H9 (cell line): Measurements from ENCODE around the gene KLRD1. TPM values are rescaled to one million over a fixed set of nuclear protein-coding genes. Genes with fewer than 3 reads are reported as not detected.

Experiments
- DNase-seq: peaks from one replicate; pipeline ENCODE4 v3.0.0-alpha.2; 2017
- H2AFZ ChIP-seq: one replicate; pipeline ENCODE4 v1.6.1; 2013; ENCODE audit warnings: mild to moderate bottlenecking, low read length, control low read depth, moderate library complexity
- H2AK5ac ChIP-seq: 2 replicates; pipeline ENCODE4 v1.6.1; 2013; ENCODE audit warnings: low read length, control low read depth, mixed read lengths; ENCODE audit not compliant: insufficient read length
- H2BK120ac ChIP-seq: one replicate; pipeline ENCODE4 v1.6.1; 2013; ENCODE audit warnings: low read depth, mild to moderate bottlenecking, low read length, control low read depth, inconsistent platforms; ENCODE audit not compliant: poor library complexity, severe bottlenecking
- H2BK12ac ChIP-seq: 2 replicates; pipeline ENCODE4 v1.6.1; 2013; ENCODE audit warnings: low read length, control low read depth, mixed read lengths, low read depth; ENCODE audit not compliant: insufficient read length
- H2BK15ac ChIP-seq: 2 replicates; pipeline ENCODE4 v1.6.1; 2013; ENCODE audit warnings: low read depth, low read length, control low read depth
- H2BK20ac ChIP-seq: one replicate; pipeline ENCODE4 v1.6.1; 2013; ENCODE audit warnings: low read depth, mild to moderate bottlenecking, low read length, control low read depth, inconsistent platforms; ENCODE audit not compliant: poor library complexity, severe bottlenecking
- H2BK5ac ChIP-seq: 2 replicates; pipeline ENCODE4 v1.6.1; 2013; ENCODE audit warnings: low read length, control low read depth, mixed read lengths; ENCODE audit not compliant: insufficient read length
- H3K14ac ChIP-seq: 2 replicates; pipeline ENCODE4 v1.6.1; 2013; ENCODE audit warnings: low read length, control low read depth; ENCODE audit not compliant: insufficient read depth
- H3K18ac ChIP-seq: 2 replicates; pipeline ENCODE4 v1.6.1; 2013; ENCODE audit warnings: low read depth, mild to moderate bottlenecking, mixed read lengths, low read length, control low read depth; ENCODE audit not compliant: insufficient read length
- H3K23ac ChIP-seq: 2 replicates; pipeline ENCODE4 v1.6.1; 2013; ENCODE audit warnings: low read length, control low read depth, mixed read lengths, low read depth; ENCODE audit not compliant: insufficient read length
- H3K23me2 ChIP-seq: 2 replicates; pipeline ENCODE4 v1.6.1; 2013; ENCODE audit warnings: low read depth, mild to moderate bottlenecking, mixed read lengths, low read length, control low read depth; ENCODE audit not compliant: insufficient read length, poor library complexity, severe bottlenecking
- H3K27ac ChIP-seq: 2 replicates; pipeline ENCODE4 v1.5.1; 2013; ENCODE audit warnings: low read length, control low read depth, mixed read lengths, low read depth; ENCODE audit not compliant: insufficient read length
- H3K27me3 ChIP-seq: 2 replicates; pipeline ENCODE4 v1.6.1; 2013; ENCODE audit warnings: low read length, control low read depth, inconsistent platforms; ENCODE audit not compliant: insufficient read depth
- H3K4ac ChIP-seq: 2 replicates; pipeline ENCODE4 v1.6.1; 2013; ENCODE audit warnings: low read depth, mild to moderate bottlenecking, control low read depth, inconsistent platforms, low read length, moderate library complexity
- H3K4me1 ChIP-seq: 2 replicates; pipeline ENCODE4 v1.6.1; 2013; ENCODE audit warnings: low read length, control low read depth, inconsistent platforms; ENCODE audit not compliant: insufficient read depth
- H3K4me2 ChIP-seq: 2 replicates; pipeline ENCODE4 v1.6.1; 2013; ENCODE audit warnings: low read length, control low read depth, mixed read lengths; ENCODE audit not compliant: insufficient read length, insufficient read depth
- H3K56ac ChIP-seq: 2 replicates; pipeline ENCODE4 v1.6.1; 2013; ENCODE audit warnings: low read depth, mild to moderate bottlenecking, mixed read lengths, low read length, control low read depth; ENCODE audit not compliant: insufficient read length
- H3K79me1 ChIP-seq: 2 replicates; pipeline ENCODE4 v1.6.1; 2013; ENCODE audit warnings: low read depth, mild to moderate bottlenecking, moderate library complexity, low read length, control low read depth, inconsistent platforms; ENCODE audit not compliant: insufficient read depth, poor library complexity, severe bottlenecking
- H3K79me2 ChIP-seq: 2 replicates; pipeline ENCODE4 v1.6.1; 2013; ENCODE audit warnings: low read length, control low read depth, inconsistent platforms; ENCODE audit not compliant: insufficient read depth
- H3K9ac ChIP-seq: 2 replicates; pipeline ENCODE4 v1.6.1; 2013; ENCODE audit warnings: low read length, control low read depth, mixed read lengths; ENCODE audit not compliant: insufficient read length; ENCODE audit errors: extremely low read depth
- H3K9me3 ChIP-seq: one replicate; pipeline ENCODE4 v1.6.1; 2013; ENCODE audit warnings: low read depth, low read length, inconsistent platforms; ENCODE audit not compliant: control insufficient read depth
- H3T11ph ChIP-seq: one replicate; pipeline ENCODE4 v1.6.1; 2013; ENCODE audit warnings: mild to moderate bottlenecking, low read length, control low read depth, inconsistent platforms
- H4K20me1 ChIP-seq: one replicate; pipeline ENCODE4 v1.6.1; 2013; ENCODE audit not compliant: control insufficient read depth, insufficient read length, insufficient read depth
- H4K5ac ChIP-seq: 2 replicates; pipeline ENCODE4 v1.6.1; 2013; ENCODE audit warnings: low read depth, mild to moderate bottlenecking, mixed read lengths, low read length, control low read depth; ENCODE audit not compliant: insufficient read length
- H4K8ac ChIP-seq: replicated peaks from 2 replicates; pipeline ENCODE4 v1.6.1; 2013; ENCODE audit warnings: low read length, control low read depth, mixed read lengths, low read depth; ENCODE audit not compliant: insufficient read length
- H4K91ac ChIP-seq: 2 replicates; pipeline ENCODE4 v1.6.1; 2013; ENCODE audit warnings: low read depth, mild to moderate bottlenecking, moderate library complexity, mixed read lengths, low read length, control low read depth; ENCODE audit not compliant: insufficient read length
- H3K27ac Mint-ChIP-seq, 3 experiments: 2 replicates in 2 of 3; 3 replicates in 1 of 3; pipeline ENCODE4 v1.8.0; 2020 to 2021; ENCODE audit warnings: mixed read lengths in 3 of 3, mild to moderate bottlenecking in 1 of 3, moderate library complexity in 1 of 3
- H3K27me3 Mint-ChIP-seq: 2 replicates; pipeline ENCODE4 v1.8.0; 2021; ENCODE audit warnings: low read depth, mild to moderate bottlenecking, moderate library complexity, mixed read lengths
- H3K36me3 Mint-ChIP-seq, 3 experiments: 2 replicates in 2 of 3; 3 replicates in 1 of 3; pipeline ENCODE4 v1.8.0; 2020 to 2021; ENCODE audit warnings: low read depth in 3 of 3, mixed read lengths in 3 of 3; ENCODE audit not compliant: insufficient read depth in 1 of 3
- H3K4me1 Mint-ChIP-seq, 2 experiments: 2 replicates each; pipeline ENCODE4 v1.8.0; 2020; ENCODE audit warnings: mixed read lengths in 2 of 2
- H3K4me3 Mint-ChIP-seq, 2 experiments: 2 replicates in 1 of 2; 3 replicates in 1 of 2; pipeline ENCODE4 v1.8.0; 2020 to 2021; ENCODE audit warnings: mild to moderate bottlenecking in 2 of 2, mixed read lengths in 2 of 2, moderate library complexity in 1 of 2
- H3K9me3 Mint-ChIP-seq, 2 experiments: 2 replicates in 1 of 2; 3 replicates in 1 of 2; pipeline ENCODE4 v1.8.0; 2020; ENCODE audit warnings: mild to moderate bottlenecking in 2 of 2, mixed read lengths in 2 of 2, moderate library complexity in 1 of 2
- CTCF ChIP-seq: fragments of 200-600 bp; sonication (generic); conservative IDR thresholded peaks from 3 replicates; pipeline ENCODE4 v1.8.0; 2021; ENCODE audit warnings: antibody characterized with exemption, mild to moderate bottlenecking
- WGBS: extraction: QIAGEN DNeasy Blood & Tissue Kit; methylation state at CpG from one replicate; pipeline ENCODE4 v1.1.7; 2013; ENCODE audit warnings: missing lambda C conversion rate, low lambda C conversion rate, mixed read lengths; ENCODE audit not compliant: insufficient read length; ENCODE audit errors: extremely low coverage; 5-methylcytosine and 5-hydroxymethylcytosine counted together
- long read RNA-seq: library from polyadenylated mRNA; unstranded; transcript quantifications from one replicate; pipeline ENCODE4 v2.0.0, GENCODE V29; 2020
- total RNA-seq: library from RNA; stranded (reverse); gene quantifications from 2 replicates; pipeline ENCODE4 v1.2.1, GENCODE V29; 2021

KLRD1 gene
- not detected in 2 replicates for total RNA-seq
- long read RNA-seq: 0 reads

GRCh38 chr12:10307630-10308029 is at the start of gene KLRD1:
KLRD1 (plus strand) TSS chr12:10307870; CDS start chr12:10308078, 208 bp downstream.
- Histone ChIP-seq H3K23ac (no peak within 1 kb of the TSS), H3K27me3 (no peaks in the 10 kb centered on the region), H3K4ac (no peak within 1 kb of the TSS), H3K27ac (no peak within 1 kb of the TSS), H2AFZ (no peak within 1 kb of the TSS), H3K9me3 (no peaks in the 10 kb centered on the region), H3T11ph (no peak within 1 kb of the TSS), H4K91ac (no peak within 1 kb of the TSS), H3K23me2 (no peaks in the 10 kb centered on the region), H3K79me2 (no peaks in the 10 kb centered on the region), H4K8ac (no peak within 1 kb of the TSS), H3K4me1 (no peaks in the 10 kb centered on the region), H2BK15ac (no peak within 1 kb of the TSS), H3K18ac (no peak within 1 kb of the TSS), H3K79me1 (no peaks in the 10 kb centered on the region), H3K56ac (no peak within 1 kb of the TSS), H3K14ac (no peak within 1 kb of the TSS), H2AK5ac (no peak within 1 kb of the TSS), H3K9ac (no peak within 1 kb of the TSS), H4K20me1 (no peaks in the 10 kb centered on the region), H3K4me2 (no peak within 1 kb of the TSS), H2BK5ac (no peak within 1 kb of the TSS), H4K5ac (no peak within 1 kb of the TSS), H2BK12ac (no peak within 1 kb of the TSS), H2BK120ac (no peak within 1 kb of the TSS), H2BK20ac (no peak within 1 kb of the TSS)
- Mint-ChIP-seq H3K4me1 (peaks cover 6 to 10% of the 10 kb centered on the region in 2 experiments), H3K4me3 (no peak within 1 kb of the TSS), H3K27ac (no peak within 1 kb of the TSS), H3K27me3 (no peaks in the 10 kb centered on the region), H3K36me3 (0 out of 7 replicates have a peak, but pooled peaks cover 0 to 7% (median 0%) of the 10 kb centered on the region in 3 experiments), H3K9me3 (peaks cover 0 to 1% of the 10 kb centered on the region in 2 experiments; a peak in 3 of 5 replicates)
- WGBS: no CpG with 5 or more reads among the region's 1 CpG
- DNase-seq: no peak
- TF ChIP-seq CTCF: no peak
